OCI-LY7 (cell line): ENCODE measurements around the gene BRCA1.
"Not testable (repeated sequence)": the region's sequence is repeated elsewhere in the genome, so short reads cannot be mapped to it uniquely, and the experiment has no call there.

ENCODE experiments used
- EZH2phosphoT487 ChIP-seq: fragments of 200-600 bp; sonication (generic); IDR thresholded peaks from 2 replicates; pipeline ENCODE4 v1.6.1; 2018; ENCODE audit warnings: low read depth, borderline replicate concordance, mild to moderate bottlenecking, mixed run types, antibody characterized with exemption, low read length, moderate library complexity, mixed read lengths
- TF ChIP-seq, protein P1 (sequence below): fragments of 200-600 bp; sonication (generic); conservative IDR thresholded peaks from 2 replicates; pipeline ENCODE4 v1.5.1; 2014; ENCODE audit warnings: mild to moderate bottlenecking, antibody characterized with exemption, low read length, moderate library complexity, mixed read lengths

GRCh38 chr17:43153197-43153835 is 28.2 kb upstream of the BRCA1 start:
- TF ChIP-seq EZH2phosphoT487 = not testable (repeated sequence)
- TF ChIP-seq, protein P1, sequence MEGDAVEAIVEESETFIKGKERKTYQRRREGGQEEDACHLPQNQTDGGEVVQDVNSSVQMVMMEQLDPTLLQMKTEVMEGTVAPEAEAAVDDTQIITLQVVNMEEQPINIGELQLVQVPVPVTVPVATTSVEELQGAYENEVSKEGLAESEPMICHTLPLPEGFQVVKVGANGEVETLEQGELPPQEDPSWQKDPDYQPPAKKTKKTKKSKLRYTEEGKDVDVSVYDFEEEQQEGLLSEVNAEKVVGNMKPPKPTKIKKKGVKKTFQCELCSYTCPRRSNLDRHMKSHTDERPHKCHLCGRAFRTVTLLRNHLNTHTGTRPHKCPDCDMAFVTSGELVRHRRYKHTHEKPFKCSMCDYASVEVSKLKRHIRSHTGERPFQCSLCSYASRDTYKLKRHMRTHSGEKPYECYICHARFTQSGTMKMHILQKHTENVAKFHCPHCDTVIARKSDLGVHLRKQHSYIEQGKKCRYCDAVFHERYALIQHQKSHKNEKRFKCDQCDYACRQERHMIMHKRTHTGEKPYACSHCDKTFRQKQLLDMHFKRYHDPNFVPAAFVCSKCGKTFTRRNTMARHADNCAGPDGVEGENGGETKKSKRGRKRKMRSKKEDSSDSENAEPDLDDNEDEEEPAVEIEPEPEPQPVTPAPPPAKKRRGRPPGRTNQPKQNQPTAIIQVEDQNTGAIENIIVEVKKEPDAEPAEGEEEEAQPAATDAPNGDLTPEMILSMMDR = not testable (repeated sequence)
